IMR-90 (cell line): Measurements from ENCODE around the gene CDIP1. TPM values are rescaled to one million over a fixed set of nuclear protein-coding genes. Genes with fewer than 3 reads are reported as not detected.

Experiments
- ATAC-seq: fragments of 200-7000 bp; cut with Tn5 transposase; 2 replicates; pipeline ENCODE4 v1.9.1; 2020; ENCODE audit warnings: low read depth, mild to moderate bottlenecking, moderate library complexity
- BruUV-seq: library from RNA; stranded (reverse); fragments of 400-500 nt; replicated peaks from 2 replicates; lab custom pipeline; 2021; lab: Mats Ljungman, UMichigan
- CTCF ChIA-PET: fragments of 300-600 bp; formaldehyde crosslinking; extraction: SDS; loops from one replicate; lab custom pipeline; 2021; ENCODE audit warnings: antibody characterized with exemption; lab: Yijun Ruan, JAX
- POLR2A ChIA-PET: fragments of 300-600 bp; sonication (Branson Sonifier 250); formaldehyde crosslinking; loops from one replicate; lab custom pipeline; 2022; ENCODE audit warnings: antibody characterized with exemption; ENCODE audit not compliant: unreplicated experiment; lab: Charles Lee
- DNase-seq: peaks from one replicate; pipeline ENCODE4 v3.0.0; 2013
- H2AFZ ChIP-seq: replicated peaks from 2 replicates; pipeline ENCODE3; 2013; ENCODE audit warnings: low read length, mild to moderate bottlenecking; ENCODE audit not compliant: poor library complexity
- H2AK5ac ChIP-seq: 2 replicates; pipeline ENCODE4 v1.6.1; 2013; ENCODE audit warnings: low read depth, low read length, inconsistent platforms
- H2AK9ac ChIP-seq: replicated peaks from 2 replicates; pipeline ENCODE3; 2013; ENCODE audit warnings: mild to moderate bottlenecking, low read depth, low read length, moderate library complexity; ENCODE audit not compliant: poor library complexity
- H2BK120ac ChIP-seq: 2 replicates; pipeline ENCODE4 v1.6.1; 2013; ENCODE audit warnings: low read depth, low read length, inconsistent platforms
- H2BK15ac ChIP-seq: 3 replicates; pipeline ENCODE4 v1.6.1; 2013; ENCODE audit warnings: low read depth, low read length, inconsistent platforms
- H2BK20ac ChIP-seq: 2 replicates; pipeline ENCODE4 v1.6.1; 2013; ENCODE audit warnings: low read depth, mild to moderate bottlenecking, inconsistent platforms, low read length, moderate library complexity
- H2BK5ac ChIP-seq: 2 replicates; pipeline ENCODE4 v1.6.1; 2013; ENCODE audit warnings: mild to moderate bottlenecking, low read depth, low read length, inconsistent platforms; ENCODE audit not compliant: poor library complexity, severe bottlenecking
- H3K14ac ChIP-seq: replicated peaks from 2 replicates; pipeline ENCODE4 v1.6.1; 2013; ENCODE audit warnings: low read depth, low read length, inconsistent platforms
- H3K18ac ChIP-seq: 2 replicates; pipeline ENCODE4 v1.6.1; 2013; ENCODE audit warnings: low read depth, low read length, control low read depth
- H3K23ac ChIP-seq: 2 replicates; pipeline ENCODE4 v1.6.1; 2013; ENCODE audit warnings: low read depth, low read length, inconsistent platforms
- H3K27ac ChIP-seq: 2 replicates; pipeline ENCODE4 v1.5.1; 2013; ENCODE audit warnings: mild to moderate bottlenecking, control low read depth, low read length; ENCODE audit not compliant: insufficient read depth
- H3K27me3 ChIP-seq: 2 replicates; pipeline ENCODE4 v1.6.1; 2013; ENCODE audit warnings: low read length; ENCODE audit not compliant: control insufficient read depth, insufficient read depth
- H3K36me3 ChIP-seq: 2 replicates; pipeline ENCODE4 v1.6.1; 2013; ENCODE audit warnings: low read length, mixed read lengths; ENCODE audit not compliant: control insufficient read depth, insufficient read depth
- H3K4ac ChIP-seq: 2 replicates; pipeline ENCODE4 v1.6.1; 2013; ENCODE audit warnings: low read depth, low read length, inconsistent platforms
- H3K4me1 ChIP-seq: 2 replicates; pipeline ENCODE4 v1.6.1; 2013; ENCODE audit warnings: low read length, mixed read lengths; ENCODE audit not compliant: control insufficient read depth, insufficient read depth
- H3K4me2 ChIP-seq: 2 replicates; pipeline ENCODE4 v1.6.1; 2013; ENCODE audit warnings: low read depth, mild to moderate bottlenecking, control low read depth, low read length, moderate library complexity
- H3K4me3 ChIP-seq: 2 replicates; pipeline ENCODE4 v1.5.1; 2013; ENCODE audit warnings: low read depth, mild to moderate bottlenecking, control low read depth, low read length, moderate library complexity; ENCODE audit not compliant: insufficient read depth
- H3K56ac ChIP-seq: 2 replicates; pipeline ENCODE4 v1.6.1; 2013; ENCODE audit warnings: low read length, inconsistent platforms; ENCODE audit not compliant: insufficient read depth; ENCODE audit errors: extremely low read depth
- H3K79me1 ChIP-seq, 2 experiments: 2 replicates each; pipeline ENCODE4 v1.6.1; 2013; ENCODE audit warnings: low read length in 2 of 2, inconsistent platforms in 1 of 2, low read depth in 1 of 2
- H3K9ac ChIP-seq: 2 replicates; pipeline ENCODE4 v1.6.1; 2013; ENCODE audit warnings: low read depth, low read length, control low read depth
- H3K9me1 ChIP-seq: 2 replicates; pipeline ENCODE4 v1.6.1; 2013; ENCODE audit warnings: low read length, inconsistent platforms; ENCODE audit not compliant: insufficient read depth
- H3K9me3 ChIP-seq: 2 replicates; pipeline ENCODE4 v1.6.1; 2013; ENCODE audit warnings: low read length; ENCODE audit not compliant: control insufficient read depth, insufficient read depth
- H4K20me1 ChIP-seq: 2 replicates; pipeline ENCODE4 v1.6.1; 2013; ENCODE audit warnings: low read length, inconsistent platforms; ENCODE audit not compliant: insufficient read depth
- H4K5ac ChIP-seq: 2 replicates; pipeline ENCODE4 v1.6.1; 2013; ENCODE audit warnings: mild to moderate bottlenecking, low read depth, low read length, control low read depth
- H4K8ac ChIP-seq, 2 experiments: 2 replicates each; pipeline ENCODE4 v1.6.1; 2013; ENCODE audit warnings: low read depth in 2 of 2, low read length in 2 of 2, control low read depth in 1 of 2, inconsistent platforms in 1 of 2
- H4K91ac ChIP-seq: 2 replicates; pipeline ENCODE4 v1.6.1; 2013; ENCODE audit warnings: low read depth, low read length, inconsistent platforms; ENCODE audit not compliant: insufficient read depth
- CEBPB ChIP-seq: IDR thresholded peaks from 2 replicates; pipeline ENCODE4 v1.6.1; 2012; ENCODE audit warnings: low read depth, low read length, improper control_type of control experiment
- CHD1 ChIP-seq: IDR thresholded peaks from 2 replicates; pipeline ENCODE4 v1.6.1; 2012; ENCODE audit warnings: low read depth, low read length, improper control_type of control experiment
- CTCF ChIP-seq: conservative IDR thresholded peaks from 2 replicates; pipeline ENCODE4 v1.5.1; 2012; ENCODE audit warnings: mild to moderate bottlenecking, low read depth, low read length, improper control_type of control experiment
- ELK1 ChIP-seq: fragments of 150-350 bp; IDR thresholded peaks from 2 replicates; pipeline ENCODE4 v1.6.1; 2016; ENCODE audit warnings: low read depth, mild to moderate bottlenecking, low read length, moderate library complexity, borderline replicate concordance
- RCOR1 ChIP-seq: IDR thresholded peaks from 2 replicates; pipeline ENCODE4 v1.6.1; 2012; ENCODE audit warnings: mild to moderate bottlenecking, low read length, improper control_type of control experiment; ENCODE audit not compliant: insufficient replicate concordance
- WGBS, 2 experiments: methylation state at CpG; one replicate each; pipeline versions ENCODE4 v1.1.5 to v1.1.7; 2013; ENCODE audit warnings: missing lambda C conversion rate in 2 of 2; ENCODE audit not compliant: insufficient read length in 1 of 2; ENCODE audit errors: extremely low coverage in 2 of 2; 5-methylcytosine and 5-hydroxymethylcytosine counted together
- dilution Hi-C: fragments of 300-500 bp; cut with HindIII; formaldehyde crosslinking; loops from one replicate; pipeline ENCODE4 v1.14.3; 2018; ENCODE audit warnings: low sequenced_read_pairs; ENCODE audit not compliant: unreplicated experiment
- in situ Hi-C: fragments of 300-500 bp; cut with MboI; formaldehyde crosslinking; loops from 3 replicates; pipeline ENCODE4 v1.14.3; 2019; ENCODE audit warnings: low sequenced_read_pairs, inconsistent platforms, mixed read lengths
- intact Hi-C: fragments of 100-400 bp; cut with micrococcal nuclease; formaldehyde crosslinking; loops from 2 replicates; pipeline ENCODE4 v1.10.0; 2022
- polyA plus RNA-seq, 3 experiments: library from polyadenylated mRNA; depleted of rRNA; stranded (reverse); fragments of >200 nt; gene quantifications; 2 replicates each; pipeline ENCODE4 v1.2.3, GENCODE V29; 2012; ENCODE audit warnings: low replicate concordance in 1 of 3
- total RNA-seq: library from RNA; depleted of rRNA; stranded (reverse); fragments of >200 nt; gene quantifications from 2 replicates; pipeline ENCODE4 v1.2.3, GENCODE V29; 2012

Gene CDIP1
- total and polyA plus RNA-seq, 2 of the 4 experiments (the other 2 are of a cell fraction), result 4.8 to 14.6 TPM

DNA sequence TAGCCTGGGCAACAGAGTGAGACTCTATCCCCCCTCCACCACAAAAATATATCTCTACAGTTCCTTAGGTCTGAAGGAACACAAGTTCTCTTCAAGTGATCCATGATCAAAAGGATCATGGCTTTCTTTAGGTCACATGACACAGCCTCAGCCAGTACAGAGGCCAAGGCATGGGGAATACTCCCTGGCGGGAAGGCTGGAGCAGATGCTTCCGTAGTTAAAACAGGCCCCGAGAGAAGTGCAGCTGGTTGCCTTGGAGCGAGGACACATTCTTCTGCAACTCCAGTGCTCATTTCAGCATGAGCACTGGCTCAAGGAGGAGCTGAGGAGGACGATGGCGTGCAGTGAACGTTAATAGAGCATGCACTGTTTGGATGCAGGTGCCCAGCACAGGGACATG is 13.5 kb downstream of the CDIP1 start:
- Histone ChIP-seq H3K9ac (no peak overlapping the region), H3K79me1 (peaks cover 0 to 73% of the 10 kb centered on the region in 2 experiments; a peak in 3 of 4 replicates), H2AK9ac (no peak overlapping the region), H3K14ac (no peak overlapping the region), H3K4me1 (peaks cover 16% of the 10 kb centered on the region), H2AK5ac (no peak overlapping the region), H3K23ac (no peak overlapping the region), H4K20me1 (peaks cover 21% of the 10 kb centered on the region), H2AFZ (no peak overlapping the region), H3K4me2 (no peak overlapping the region), H3K27me3 (no peaks in the 10 kb centered on the region), H3K4me3 (no peak overlapping the region), H3K56ac (no peak overlapping the region), H3K4ac (no peak overlapping the region), H3K18ac (no peak overlapping the region), H3K27ac (no peak overlapping the region), H2BK5ac (no peak overlapping the region), H3K9me1 (peaks cover 33% of the 10 kb centered on the region), H3K9me3 (no peaks in the 10 kb centered on the region), H3K36me3 (no peaks in the 10 kb centered on the region), H2BK15ac (no peak overlapping the region), H4K5ac (no peak overlapping the region), H2BK120ac (no peak overlapping the region), H4K8ac (no peak overlapping the region), H4K91ac (no peak overlapping the region), H2BK20ac (no peak overlapping the region)
- BruUV-seq, result no TSS peak
- intact Hi-C loops (no loop called here), in situ Hi-C loops (no loop called here), dilution Hi-C loops (no loop called here)
- no peak for DNase-seq
- POLR2A ChIA-PET, result no interaction called here
- CTCF ChIA-PET, result no interaction called here
- ATAC-seq, result no peak
- TF ChIP-seq ELK1 (no peak), RCOR1 (no peak), CEBPB (no peak), CHD1 (no peak), CTCF (no peak)
- 80% methylated on average over 2 of the region's 7 CpGs; no CpG with 5 or more reads in 1 of the 2 experiments for WGBS, 2 experiments
